K562 (cell line): ENCODE results near the gene MYADM. TPM values are rescaled to one million over a fixed set of nuclear protein-coding genes. Genes with fewer than 3 reads are reported as not detected.

Experiments used
- ATAC-seq: fragments of 200-7000 bp; cut with Tn5 transposase; 3 replicates; pipeline ENCODE4 v1.9.1; 2020; ENCODE audit warnings: moderate library complexity
- BruUV-seq: library from RNA; stranded (reverse); fragments of 400-500 nt; replicated peaks from 2 replicates; lab custom pipeline; 2021; lab: Mats Ljungman, UMichigan
- CTCF ChIA-PET: fragments of 300-600 bp; formaldehyde crosslinking; extraction: SDS; loops from one replicate; lab custom pipeline; 2021; ENCODE audit warnings: low intra/inter-chr PET ratio; lab: Yijun Ruan, JAX
- POLR2A ChIA-PET: fragments of 300-600, 350-650 bp; sonication (Branson Sonifier 250); formaldehyde crosslinking; extraction: SDS; loops from one replicate; lab custom pipeline; 2021; ENCODE audit warnings: antibody characterized with exemption, inconsistent platforms; lab: Yijun Ruan, JAX
- DNase-seq, 4 experiments: peaks; one replicate each; pipeline versions ENCODE4 v3.0.0 to v3.0.0-alpha.2; 2011 to 2018; ENCODE audit warnings: low spot score in 3 of 4, mixed read lengths in 3 of 4; ENCODE audit errors: extremely low read depth in 1 of 4
- FAIRE-seq: peaks from 2 replicates; lab custom pipeline; 2011; peaks lifted over from hg19 to GRCh38; lab: Jason Lieb, UNC
- H2AFZ ChIP-seq: 2 replicates; pipeline ENCODE4 v1.6.0; 2011; ENCODE audit warnings: low read depth, low read length, control low read depth, inconsistent platforms
- H3K27ac ChIP-seq: fragments of 200-600 bp; 3 replicates; pipeline ENCODE4 v1.8.0; 2011; ENCODE audit warnings: low read depth, mild to moderate bottlenecking, control low read depth, inconsistent platforms, low read length, moderate library complexity, mixed read lengths; ENCODE audit errors: extremely low read depth
- H3K27me3 ChIP-seq, 2 experiments: fragments of 300-600 bp in 1 of 2; 2 replicates in 1 of 2; 3 replicates in 1 of 2; pipeline versions ENCODE4 v1.6.0 to v1.8.0; 2011; ENCODE audit warnings: inconsistent platforms in 2 of 2, low read length in 2 of 2, mild to moderate bottlenecking in 1 of 2, mixed read lengths in 1 of 2, moderate library complexity in 1 of 2; ENCODE audit not compliant: control insufficient read depth in 2 of 2, insufficient read depth in 2 of 2
- H3K36me3 ChIP-seq: fragments of 300-600 bp; 3 replicates; pipeline ENCODE4 v1.8.0; 2011; ENCODE audit warnings: mild to moderate bottlenecking, low read length, inconsistent platforms; ENCODE audit not compliant: control insufficient read depth, insufficient read depth
- H3K4me1 ChIP-seq, 2 experiments: fragments of 200-600 bp in 1 of 2; replicated peaks in 1 of 2; 2 replicates in 1 of 2; 3 replicates in 1 of 2; pipeline versions ENCODE4 v1.5.1 to v1.8.0; 2011; ENCODE audit warnings: inconsistent platforms in 2 of 2, low read length in 2 of 2, mild to moderate bottlenecking in 1 of 2, mixed read lengths in 1 of 2, moderate library complexity in 1 of 2; ENCODE audit not compliant: control insufficient read depth in 2 of 2, insufficient read depth in 2 of 2
- H3K4me2 ChIP-seq: 2 replicates; pipeline ENCODE4 v1.6.1; 2011; ENCODE audit warnings: low read length, control low read depth, inconsistent platforms, mixed read lengths; ENCODE audit not compliant: insufficient read depth
- H3K4me3 ChIP-seq: fragments of 200-600 bp; sonication (generic), shearing (Covaris generic); 2 replicates; pipeline ENCODE4 v1.5.1; 2016; ENCODE audit warnings: control low read depth, inconsistent platforms
- H3K79me2 ChIP-seq: fragments of 200-600 bp; 3 replicates; pipeline ENCODE4 v1.8.0; 2011; ENCODE audit warnings: low read length, inconsistent platforms; ENCODE audit not compliant: control insufficient read depth, insufficient read depth
- H3K9ac ChIP-seq, 2 experiments: 2 replicates each; pipeline versions ENCODE4 v1.6.0 to v1.6.1; 2011; ENCODE audit warnings: low read depth in 2 of 2, low read length in 2 of 2, control low read depth in 1 of 2, inconsistent platforms in 1 of 2, mild to moderate bottlenecking in 1 of 2, mixed read lengths in 1 of 2; ENCODE audit not compliant: insufficient read depth in 1 of 2
- H3K9me1 ChIP-seq: one replicate; pipeline ENCODE4 v1.6.0; 2011; ENCODE audit warnings: inconsistent platforms, mild to moderate bottlenecking, low read length, moderate library complexity; ENCODE audit not compliant: control insufficient read depth, insufficient read depth
- H3K9me3 ChIP-seq: replicated peaks from 2 replicates; pipeline ENCODE4 v1.5.1; 2011; ENCODE audit warnings: low read depth, low read length, inconsistent platforms; ENCODE audit not compliant: control insufficient read depth, insufficient read depth
- H4K20me1 ChIP-seq: replicated peaks from 2 replicates; pipeline ENCODE4 v1.6.1; 2011; ENCODE audit warnings: low read length, inconsistent platforms, mixed read lengths; ENCODE audit not compliant: control insufficient read depth, insufficient read depth
- CSDE1 ChIP-seq, 2 experiments: fragments of 450-650 bp; IDR thresholded peaks; 2 replicates each; pipeline ENCODE4 v1.6.1; 2016; ENCODE audit warnings: mild to moderate bottlenecking in 1 of 2
- CTCFL ChIP-seq: IDR thresholded peaks from 2 replicates; pipeline ENCODE4 v1.6.1; 2011; ENCODE audit warnings: borderline replicate concordance, low read depth, mild to moderate bottlenecking, moderate library complexity, low read length; ENCODE audit not compliant: insufficient read depth, poor library complexity, severe bottlenecking
- EHMT2 ChIP-seq: fragments of 450-650 bp; IDR thresholded peaks from 2 replicates; pipeline ENCODE4 v1.6.1; 2018; ENCODE audit warnings: antibody characterized with exemption
- ERF ChIP-seq: fragments of 450-650 bp; formaldehyde crosslinking; IDR thresholded peaks from 2 replicates; pipeline ENCODE4 v1.4.0; 2020; ENCODE audit warnings: mild to moderate bottlenecking, mixed read lengths
- SMAD1 ChIP-seq: fragments of 150-350 bp; IDR thresholded peaks from 2 replicates; pipeline ENCODE4 v1.6.1; 2014; ENCODE audit warnings: low read length, low read depth; ENCODE audit not compliant: partially characterized antibody
- SRSF7 ChIP-seq: fragments of 200-400 bp; formaldehyde crosslinking; optimal IDR thresholded peaks from 2 replicates; pipeline ENCODE3; 2017; ENCODE audit warnings: mild to moderate bottlenecking, low read depth, low read length
- ZNF518B ChIP-seq: fragments of 250-450 bp; sonication (Bioruptor Pico); IDR thresholded peaks from 2 replicates; pipeline ENCODE4 v1.5.0; 2021; ENCODE audit warnings: mild to moderate bottlenecking, moderate library complexity
- WGBS: fragments of 100-300 bp; shearing (Covaris generic); methylation state at CpG from one replicate; pipeline ENCODE4 v1.1.6; 2016; ENCODE audit warnings: low coverage, mixed read lengths; ENCODE audit not compliant: insufficient coverage; ENCODE audit errors: missing lambda C conversion rate; 5-methylcytosine and 5-hydroxymethylcytosine counted together
- in situ Hi-C: fragments of 300-500 bp; cut with MboI; formaldehyde crosslinking; loops from 4 replicates; pipeline ENCODE4 v1.15.0; 2018; ENCODE audit warnings: inconsistent platforms, mixed read lengths
- intact Hi-C: fragments of 100-400 bp; cut with micrococcal nuclease; formaldehyde crosslinking; loops from 2 replicates; pipeline ENCODE4 v1.14.2; 2022
- polyA plus RNA-seq, 8 experiments: library from polyadenylated mRNA; depleted of rRNA in 4 of 8; stranded (reverse) in 5 of 8; unstranded in 3 of 8; fragments of >200 nt; fragmentation: Nextera tagmentation in 2 of 8; fragmentation: Illumina TruSeq in 1 of 8; extraction: Ambion mirVana in 2 of 8; extraction: Trizol in 1 of 8; gene quantifications; 2 replicates each; pipeline versions ENCODE4 v1.2.1 to v1.2.3, GENCODE V29; 2011 to 2014; ENCODE audit warnings: inconsistent platforms in 1 of 8, missing spikeins in 1 of 8
- total RNA-seq, 7 experiments: library from RNA; depleted of rRNA in 6 of 7; stranded (reverse); fragments of >200 nt in 6 of 7; fragmentation: Illumina TruSeq in 2 of 7; extraction: Trizol in 2 of 7; gene quantifications; 2 replicates each; pipeline versions ENCODE4 v1.2.1 to v1.2.3, GENCODE V29; 2011 to 2021; ENCODE audit warnings: low replicate concordance in 1 of 7
- TF ChIP-seq, protein P1 (sequence below): sonication (generic); formaldehyde crosslinking; IDR thresholded peaks from 2 replicates; pipeline ENCODE4 v1.8.0; 2022; ENCODE audit warnings: mild to moderate bottlenecking, missing genetic modification reagents

MYADM gene
- total and polyA plus RNA-seq, 9 of the 15 experiments (the other 6 are each of a cell fraction or from before 2014, with no cell fraction given), result 4.5 to 70.3 (median 14.4) TPM

- no TSS peak for BruUV-seq
- POLR2A ChIA-PET, result no interaction called here
These were observed 6.9 kb downstream of the MYADM start for GRCh38 chr19:53874606-53874990.

More at GRCh38 chr19:53874606-53874990, 6.9 kb downstream of the MYADM start:
- Histone ChIP-seq H3K36me3 (peaks cover 42% of the 10 kb centered on the region; the same call in 2 of the 3 replicates), H3K9me1 (no peaks in the 10 kb centered on the region), H4K20me1 (0 out of 2 replicates have a peak, but pooled peaks cover 5% of the 10 kb centered on the region), H3K27ac (no peak overlapping the region), H3K9ac (peak overlapping the region in 1 of 2 experiments; percentile 81; a peak in 1 of 4 replicates), H3K27me3 (no peaks in the 10 kb centered on the region), H3K9me3 (no peaks in the 10 kb centered on the region), H3K4me3 (no peak overlapping the region), H3K4me1 (peaks cover 13 to 41% of the 10 kb centered on the region in 2 experiments; a peak in 4 of 5 replicates), H3K79me2 (peaks cover 37% of the 10 kb centered on the region), H3K4me2 (no peak overlapping the region), H2AFZ (no peak overlapping the region)
- 74% methylated on average over 3 of the region's 6 CpGs for WGBS
- ATAC-seq (no peak), FAIRE-seq (no peak), DNase-seq (no peak)
- CTCF ChIA-PET, result no interaction called here
- no peak for TF ChIP-seq CTCFL
- TF ChIP-seq ERF (CRISPR knock-in tag), result no peak
- no peak for TF ChIP-seq EHMT2
- no peak for TF ChIP-seq SRSF7
- TF ChIP-seq, protein P1, sequence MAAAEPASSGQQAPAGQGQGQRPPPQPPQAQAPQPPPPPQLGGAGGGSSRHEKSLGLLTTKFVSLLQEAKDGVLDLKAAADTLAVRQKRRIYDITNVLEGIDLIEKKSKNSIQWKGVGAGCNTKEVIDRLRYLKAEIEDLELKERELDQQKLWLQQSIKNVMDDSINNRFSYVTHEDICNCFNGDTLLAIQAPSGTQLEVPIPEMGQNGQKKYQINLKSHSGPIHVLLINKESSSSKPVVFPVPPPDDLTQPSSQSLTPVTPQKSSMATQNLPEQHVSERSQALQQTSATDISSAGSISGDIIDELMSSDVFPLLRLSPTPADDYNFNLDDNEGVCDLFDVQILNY (CRISPR knock-in tag), result no peak
- TF ChIP-seq SMAD1, result no peak
- no peak for TF ChIP-seq CSDE1 (IDR thresholded peaks at IDR 0.05)
- no peak for TF ChIP-seq ZNF518B
- in situ Hi-C loops, result no loop called here
- intact Hi-C loops, result no loop called here
